Urinary bladder (tissue), 4 donors: ENCODE measurements around the gene SND1. TPM values are rescaled to one million over a fixed set of nuclear protein-coding genes. Genes with fewer than 3 reads are reported as not detected.

Experiments
- DNase-seq: peaks from one replicate; pipeline ENCODE4 v3.0.0-alpha.2; 2015; ENCODE audit errors: extremely low spot score
- H3K27ac ChIP-seq: one replicate; pipeline ENCODE4 v1.5.1; 2013; ENCODE audit warnings: low read depth, mild to moderate bottlenecking, moderate library complexity
- H3K36me3 ChIP-seq: one replicate; pipeline ENCODE4 v1.6.1; 2013; ENCODE audit warnings: mild to moderate bottlenecking, moderate library complexity; ENCODE audit not compliant: insufficient read depth
- H3K4me1 ChIP-seq: one replicate; pipeline ENCODE4 v1.6.1; 2013; ENCODE audit warnings: mild to moderate bottlenecking, moderate library complexity; ENCODE audit not compliant: insufficient read depth
- H3K4me3 ChIP-seq: one replicate; pipeline ENCODE4 v1.5.1; 2013; ENCODE audit warnings: low read depth, low read length
- WGBS: extraction: QIAGEN DNeasy Blood & Tissue Kit; methylation state at CpG from one replicate; pipeline ENCODE4 v1.1.7; 2013; 5-methylcytosine and 5-hydroxymethylcytosine counted together
- polyA plus RNA-seq: library from polyadenylated mRNA; stranded (reverse); fragments of 200-250 nt; gene quantifications from one replicate; pipeline ENCODE4 v1.2.3, GENCODE V29; 2013
- total RNA-seq: library from RNA; depleted of rRNA; stranded (reverse); fragments of >200 nt; gene quantifications from one replicate; pipeline ENCODE4 v1.2.3, GENCODE V29; 2014
- donor health status: healthy with polysubstance abuse.
- donor health status: healthy.

Gene SND1
- total and polyA plus RNA-seq, 2 donors = 89.8 to 102 TPM

DNA sequence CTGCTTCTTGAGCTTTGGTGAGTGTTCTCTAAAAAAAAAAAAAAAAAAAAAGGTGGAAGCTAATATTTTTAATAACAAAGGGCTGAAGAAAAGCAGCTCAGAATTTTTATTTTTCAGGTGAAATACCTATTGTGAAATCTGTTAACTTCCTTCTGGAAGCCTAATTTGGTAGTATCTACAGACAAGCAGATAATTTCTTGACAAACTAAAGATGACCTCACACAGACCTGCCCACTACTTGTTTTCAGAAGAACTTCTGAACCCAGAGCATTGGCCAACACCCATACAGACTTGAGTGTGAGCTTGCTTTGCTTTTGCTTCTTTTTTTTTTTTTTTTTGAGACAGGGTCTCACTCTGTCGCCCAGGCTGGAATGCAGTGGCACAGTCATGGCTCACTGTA lies 348.1 kb downstream of the SND1 start:
- Histone ChIP-seq H3K27ac (no peak overlapping the region), H3K4me3 (no peak overlapping the region), H3K4me1 (no peaks in the 10 kb centered on the region), H3K36me3 (no peaks in the 10 kb centered on the region)
- 100% methylated on average over 1 of the region's 1 CpG for WGBS
- no peak for DNase-seq

GRCh38 chr7:128000854-128001265 lies 348.9 kb downstream of the SND1 start:
- Histone ChIP-seq H3K4me1 (no peaks in the 10 kb centered on the region), H3K4me3 (no peak overlapping the region), H3K36me3 (no peaks in the 10 kb centered on the region), H3K27ac (no peak overlapping the region)
- WGBS = 86% methylated on average over 6 of the region's 6 CpGs
- DNase-seq = no peak

- Histone ChIP-seq H3K4me1 (no peaks in the 10 kb centered on the region), H3K4me3 (no peak overlapping the region), H3K27ac (no peak overlapping the region)
These were observed 351.2 kb downstream of the SND1 start for GRCh38 chr7:128003167-128003566.

DNA sequence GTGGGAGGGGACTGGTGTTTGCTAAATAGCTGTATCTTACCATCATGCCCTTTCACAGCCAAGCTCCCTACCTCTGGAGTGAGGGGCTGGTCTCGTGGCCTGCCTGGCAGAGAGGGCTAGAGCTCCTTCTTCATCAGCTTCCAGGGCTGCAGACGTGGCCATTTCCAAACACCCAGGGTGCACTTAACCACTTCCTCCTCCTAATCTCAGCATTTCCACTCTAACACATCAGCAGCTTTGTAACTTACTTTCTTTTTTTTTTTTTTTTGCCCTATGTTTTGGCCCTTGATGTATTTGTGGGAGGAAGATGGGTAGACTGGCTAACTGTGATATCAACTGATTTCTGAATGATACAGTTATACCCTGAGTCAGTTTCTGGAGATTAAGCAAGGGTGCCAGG lies 351.8 kb downstream of the SND1 start:
- DNase-seq = no peak
- Histone ChIP-seq H3K4me1 (no peaks in the 10 kb centered on the region), H3K36me3 (no peaks in the 10 kb centered on the region), H3K27ac (no peak overlapping the region), H3K4me3 (no peak overlapping the region)
- 73% methylated on average over 2 of the region's 2 CpGs for WGBS

More at GRCh38 chr7:128003167-128003566, 351.2 kb downstream of the SND1 start:
- 80% methylated on average over 3 of the region's 3 CpGs for WGBS
- no peaks in the 10 kb centered on the region for H3K36me3 ChIP-seq
- no peak for DNase-seq

GRCh38 chr7:128004623-128005022 lies 352.6 kb downstream of the SND1 start:
- H3K4me1 ChIP-seq = no peaks in the 10 kb centered on the region
- no peak for DNase-seq
- WGBS = 91% methylated on average over 6 of the region's 6 CpGs
- no peaks in the 10 kb centered on the region for H3K36me3 ChIP-seq
- no peak overlapping the region for H3K4me3 ChIP-seq
- H3K27ac ChIP-seq = no peak overlapping the region

- WGBS = 98% methylated on average over 7 of the region's 7 CpGs
- H3K36me3 ChIP-seq = no peaks in the 10 kb centered on the region
- no peak for DNase-seq
- H3K4me1 ChIP-seq = no peaks in the 10 kb centered on the region
- H3K4me3 ChIP-seq = no peak overlapping the region
- H3K27ac ChIP-seq = no peak overlapping the region
These were observed 353.1 kb downstream of the SND1 start for GRCh38 chr7:128005117-128005516.

DNA sequence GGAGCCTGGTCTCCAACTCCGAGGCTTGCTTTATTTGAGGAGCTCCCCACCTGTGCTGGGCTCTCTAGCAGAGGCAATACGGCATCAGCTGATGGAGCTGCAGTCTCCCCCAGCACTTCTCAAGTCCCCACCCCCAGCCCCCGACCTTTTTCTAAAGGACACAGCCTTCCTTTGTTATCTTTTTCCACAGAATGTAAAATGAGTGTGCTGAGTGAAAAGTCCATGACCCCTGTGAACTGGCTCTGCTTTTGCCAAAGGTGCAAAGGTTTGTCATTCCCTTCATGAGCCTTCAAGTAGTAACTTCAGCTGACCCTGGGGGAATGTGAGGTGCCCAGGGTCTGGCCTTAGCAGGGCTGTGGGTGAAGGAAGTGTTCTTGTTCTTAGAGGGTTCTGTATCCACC lies 353.8 kb downstream of the SND1 start:
- Histone ChIP-seq H3K36me3 (no peaks in the 10 kb centered on the region), H3K27ac (no peak overlapping the region), H3K4me1 (no peaks in the 10 kb centered on the region), H3K4me3 (no peak overlapping the region)
- no peak for DNase-seq
- WGBS = 82% methylated on average over 3 of the region's 3 CpGs

DNA sequence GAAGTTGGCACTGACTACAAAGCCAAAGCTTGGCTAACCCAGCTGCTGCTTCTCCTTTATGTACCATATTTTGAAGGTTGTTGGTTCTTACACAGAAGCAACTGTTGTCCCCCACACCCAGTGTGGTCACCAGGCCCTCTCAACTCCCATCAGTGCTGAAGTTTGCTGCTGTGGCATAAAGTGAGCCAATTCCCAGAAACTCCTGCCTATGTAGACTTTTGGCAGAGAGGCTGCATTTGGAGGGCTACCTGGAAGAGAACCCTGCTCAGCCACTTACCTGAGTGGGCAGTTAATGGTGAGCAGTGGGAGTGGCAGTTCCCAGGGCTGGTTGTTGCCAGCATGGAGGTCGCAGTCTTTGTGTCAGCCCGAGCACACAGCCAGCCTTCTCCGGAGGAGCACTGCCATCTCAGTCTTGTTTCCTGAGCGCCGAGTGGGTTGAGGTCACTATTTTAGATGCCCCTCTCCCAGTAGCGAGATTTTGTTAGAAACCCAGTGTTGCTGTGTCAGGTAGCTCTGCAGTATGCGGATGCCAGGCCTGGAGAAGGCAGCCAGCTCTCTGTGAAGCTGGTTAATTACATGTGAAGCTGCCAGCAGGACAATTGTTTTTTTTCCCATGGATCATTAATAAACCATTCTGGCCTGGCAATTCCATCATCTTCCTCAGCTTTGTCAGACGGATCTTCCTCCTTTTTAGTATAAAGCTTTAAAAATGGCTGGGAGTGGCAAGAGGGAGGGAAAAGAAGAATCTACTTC lies 354.7 kb downstream of the SND1 start:
- Histone ChIP-seq H3K27ac (no peak overlapping the region), H3K4me1 (no peaks in the 10 kb centered on the region), H3K36me3 (no peaks in the 10 kb centered on the region), H3K4me3 (no peak overlapping the region)
- WGBS = 98% methylated on average over 8 of the region's 8 CpGs
- DNase-seq = no peak

DNA sequence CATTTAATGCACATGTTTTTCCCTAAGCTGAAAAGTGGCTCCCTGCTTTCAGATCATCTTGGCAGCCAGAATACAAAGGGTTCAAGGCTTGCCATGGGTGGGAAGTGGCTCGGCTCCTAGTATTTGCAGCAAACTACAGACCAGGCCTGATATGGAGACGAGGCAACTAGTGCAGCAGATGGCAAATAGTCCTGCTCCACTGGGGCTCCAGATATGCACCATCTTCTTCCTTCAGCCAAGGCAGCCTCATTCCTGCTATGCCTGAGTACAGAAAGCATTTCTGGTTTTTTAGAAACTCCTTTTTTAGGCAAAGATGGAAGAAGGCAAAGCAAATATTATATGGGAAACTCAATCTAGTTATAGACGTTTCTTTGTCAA lies 355.3 kb downstream of the SND1 start:
- Histone ChIP-seq H3K27ac (no peak overlapping the region), H3K36me3 (no peaks in the 10 kb centered on the region), H3K4me1 (no peaks in the 10 kb centered on the region), H3K4me3 (no peak overlapping the region)
- 90% methylated on average over 3 of the region's 3 CpGs for WGBS
- no peak for DNase-seq

- no peak overlapping the region for H3K4me3 ChIP-seq
- WGBS = 91% methylated on average over 5 of the region's 5 CpGs
These were observed 356.1 kb downstream of the SND1 start for GRCh38 chr7:128008141-128008540.

DNA sequence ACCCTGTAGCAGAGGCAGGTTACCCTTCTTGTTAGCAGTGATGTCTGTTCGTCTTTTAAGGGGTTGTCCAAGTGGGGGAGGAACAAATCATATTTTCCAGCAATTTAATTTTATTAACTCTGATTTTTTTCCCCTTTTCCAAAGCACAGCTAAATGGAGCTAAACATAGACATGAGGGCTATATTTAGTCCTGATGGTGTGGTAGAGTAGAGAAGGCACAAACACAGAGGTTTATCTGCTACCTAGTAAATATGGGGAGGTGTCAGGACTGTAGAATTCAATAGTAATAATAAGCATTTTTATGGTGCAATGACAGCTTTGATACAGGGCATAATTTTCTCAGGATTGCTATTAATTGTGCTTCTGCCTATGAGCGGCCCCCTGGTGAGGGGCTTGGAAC lies 356.8 kb downstream of the SND1 start:
- H3K4me1 ChIP-seq = no peaks in the 10 kb centered on the region
- no peaks in the 10 kb centered on the region for H3K36me3 ChIP-seq
- no peak for DNase-seq
- WGBS = 96% methylated on average over 2 of the region's 2 CpGs
- no peak overlapping the region for H3K4me3 ChIP-seq
- no peak overlapping the region for H3K27ac ChIP-seq

More at GRCh38 chr7:128008141-128008540, 356.1 kb downstream of the SND1 start:
- Histone ChIP-seq H3K4me1 (no peaks in the 10 kb centered on the region), H3K27ac (no peak overlapping the region), H3K36me3 (no peaks in the 10 kb centered on the region)
- DNase-seq = no peak

DNA sequence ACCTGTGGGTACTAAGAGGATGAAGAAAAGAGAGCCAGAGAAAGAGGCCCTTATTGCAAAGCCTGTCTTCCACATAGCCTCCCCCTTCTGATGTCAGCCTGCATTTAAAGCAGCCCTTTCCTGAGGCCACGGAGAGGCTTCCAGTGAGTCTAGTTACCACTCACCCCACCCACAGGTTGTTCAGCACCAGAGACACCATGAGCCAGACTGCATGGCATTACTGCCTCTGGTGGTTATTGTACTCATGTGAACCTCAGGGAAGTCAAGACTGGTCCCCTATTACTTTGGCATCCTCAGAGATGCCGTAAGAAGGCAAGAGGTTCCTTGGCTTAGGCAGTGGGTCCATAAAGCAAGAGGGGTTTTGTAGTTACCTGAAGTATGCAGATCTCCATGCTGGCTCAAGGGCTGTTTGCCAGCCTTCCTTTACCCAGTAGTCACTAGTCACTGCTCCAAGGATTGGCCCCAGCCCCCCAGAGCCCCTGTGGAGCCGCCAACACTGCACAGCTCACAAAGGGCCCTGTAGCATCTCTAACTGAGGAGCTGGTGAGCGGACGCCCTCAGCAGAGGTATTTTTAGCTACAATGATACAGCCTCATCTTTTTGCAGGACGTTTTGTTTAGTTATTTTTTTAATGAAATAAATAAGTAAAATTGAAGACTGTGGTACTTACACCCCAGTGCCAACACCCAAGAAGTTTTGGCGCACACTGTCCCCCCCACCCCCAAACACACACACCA lies 358.6 kb downstream of the SND1 start:
- Histone ChIP-seq H3K4me3 (no peak overlapping the region), H3K4me1 (no peaks in the 10 kb centered on the region), H3K36me3 (no peaks in the 10 kb centered on the region), H3K27ac (no peak overlapping the region)
- DNase-seq = no peak
- WGBS = 63% methylated on average over 7 of the region's 7 CpGs

DNA sequence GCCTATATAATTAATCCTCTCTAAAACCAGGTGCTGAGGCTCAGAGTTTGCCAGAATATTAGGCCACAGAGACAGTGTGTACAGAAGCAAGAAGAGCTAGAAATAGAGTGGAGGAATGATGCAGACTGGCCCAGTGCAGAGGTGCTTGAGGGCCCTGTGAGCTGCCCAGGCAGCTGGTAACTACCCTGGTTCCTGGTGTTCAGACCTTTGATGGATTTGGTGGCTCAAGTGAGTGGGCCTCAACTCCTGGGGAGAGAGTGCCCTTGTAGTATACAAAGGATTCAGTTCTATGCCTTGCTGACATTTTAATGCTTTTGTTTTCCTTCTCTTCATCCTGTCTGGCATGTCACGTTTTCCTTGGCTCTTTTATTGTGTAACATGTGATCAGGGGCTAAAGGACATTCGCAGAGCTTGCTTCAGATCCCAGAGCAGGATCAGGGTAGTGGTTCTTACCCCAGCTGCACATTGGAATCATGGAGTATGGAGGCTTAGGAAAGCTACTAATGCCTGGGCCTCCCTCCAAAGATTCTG lies 359.2 kb downstream of the SND1 start:
- Histone ChIP-seq H3K36me3 (no peaks in the 10 kb centered on the region), H3K4me3 (no peak overlapping the region), H3K27ac (no peak overlapping the region), H3K4me1 (no peaks in the 10 kb centered on the region)
- DNase-seq = no peak
- 30% methylated on average over 2 of the region's 2 CpGs for WGBS

DNA sequence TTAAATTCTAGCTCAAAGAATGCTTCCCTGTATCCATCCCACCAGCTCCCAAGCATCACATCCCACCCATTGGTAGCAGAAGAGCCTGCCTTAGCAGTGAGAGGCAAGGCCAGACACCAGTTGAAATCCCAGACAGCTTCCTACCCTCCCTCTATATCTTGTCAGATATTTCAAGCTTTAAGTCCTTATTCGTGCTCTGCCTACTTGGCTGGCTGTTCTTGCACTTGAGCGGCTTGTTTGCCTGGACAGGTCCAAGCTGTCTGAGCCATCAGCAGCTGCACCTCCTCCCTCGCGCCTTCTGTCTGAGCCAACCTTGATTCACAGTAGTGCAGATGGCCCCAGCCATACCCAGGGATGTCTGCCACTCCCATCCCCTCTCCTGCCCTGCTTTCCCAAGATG lies 362.8 kb downstream of the SND1 start:
- no peak overlapping the region for H3K27ac ChIP-seq
- 66% methylated on average over 4 of the region's 4 CpGs for WGBS
- no peak for DNase-seq
- no peak overlapping the region for H3K4me3 ChIP-seq
- H3K4me1 ChIP-seq = no peaks in the 10 kb centered on the region
- H3K36me3 ChIP-seq = no peaks in the 10 kb centered on the region
